ENCODE results near the gene UHRF1. TPM values are rescaled to one million over a fixed set of nuclear protein-coding genes. Genes with fewer than 3 reads are reported as not detected.

The UHRF1 gene
- polyA plus RNA-seq, 1 of the 3 experiments (the other 2 are of a cell fraction), result 43.4 TPM

- Histone ChIP-seq H3K9ac (no peak overlapping the region), H3K4me1 (ENCODE audit: control insufficient read depth in 1 of 2, insufficient read depth in 2 of 2, low read depth in 1 of 2, low read length in 1 of 2) (0 out of 4 replicates have a peak, but pooled peaks cover 0 to 7% of the 10 kb centered on the region in 2 experiments), H3K4me2 (no peak overlapping the region), H3F3A (replicated peaks; ENCODE audit: insufficient read depth) (peaks cover 13% of the 10 kb centered on the region), H3K4me3 (ENCODE audit: low read depth in 2 of 2, low read length in 1 of 2) (no peak overlapping the region), H3K9me2 (no peaks in the 10 kb centered on the region), H3K79me2 (ENCODE audit: insufficient read depth) (peaks cover 92% of the 10 kb centered on the region), H3K27ac (ENCODE audit: low read depth in 2 of 2, low read length in 1 of 2) (no peak overlapping the region), H3K9me3 (no peaks in the 10 kb centered on the region), H2AFZ (ENCODE audit: low read depth) (no peak overlapping the region), H4K20me1 (ENCODE audit: insufficient read depth) (peaks cover 12% of the 10 kb centered on the region; the same call in 1 of the 2 replicates), H3K27me3 (ENCODE audit: insufficient read depth) (no peaks in the 10 kb centered on the region), H3K36me3 (replicated peaks in 1 of 2; ENCODE audit: control insufficient read depth in 1 of 2, insufficient read depth in 2 of 2, low read length in 1 of 2) (peaks cover 9 to 22% of the 10 kb centered on the region in 2 experiments)
- ChIA-PET POLR2A (no interaction called here), CTCF (interaction anchor here (0.7 to 1.3 kb wide), 3 partner anchors 18 to 146 kb away, joined by 3 to 4 read pairs (median 3); no protein-coding TSS in a partner anchor)
- no peak for TF ChIP-seq SMC3 (IDR thresholded peaks at IDR 0.05; ENCODE audit: low read depth, low read length)
- TF ChIP-seq REST (IDR thresholded peaks at IDR 0.05; ENCODE audit: low read depth, low read length), result no peak
- TF ChIP-seq PBX3 (IDR thresholded peaks at IDR 0.05), result no peak
- TF ChIP-seq GABPA (IDR thresholded peaks at IDR 0.05; ENCODE audit: low read depth), result no peak
- no peak for TF ChIP-seq CHD2 (IDR thresholded peaks at IDR 0.05; ENCODE audit: low read length, partially characterized antibody)
- no peak for TF ChIP-seq NFIC (IDR thresholded peaks at IDR 0.05; ENCODE audit: borderline replicate concordance)
- no peak for TF ChIP-seq MXI1 (IDR thresholded peaks at IDR 0.05; ENCODE audit: low read depth, low read length)
- no peak for TF ChIP-seq POLR2AphosphoS5 (IDR thresholded peaks at IDR 0.05; ENCODE audit: low read depth, low read length)
- no peak for TF ChIP-seq USF1 (IDR thresholded peaks at IDR 0.05; ENCODE audit: borderline replicate concordance, low read depth)
- TF ChIP-seq FOSL2 (IDR thresholded peaks at IDR 0.05; ENCODE audit: borderline replicate concordance, low read depth), result no peak
- TF ChIP-seq RCOR1 (IDR thresholded peaks at IDR 0.05; ENCODE audit: low read length), result no peak
- TF ChIP-seq SIN3A (IDR thresholded peaks at IDR 0.05; ENCODE audit: borderline replicate concordance, low read depth, low read length), result no peak
- no peak for TF ChIP-seq RFX5 (IDR thresholded peaks at IDR 0.05; ENCODE audit: low read length)
- TF ChIP-seq TAF1 (IDR thresholded peaks at IDR 0.05; ENCODE audit: borderline replicate concordance, low read depth, low read length), result no peak
- no peak for TF ChIP-seq USF2 (IDR thresholded peaks at IDR 0.05; ENCODE audit: borderline replicate concordance, low read depth, low read length)
- TF ChIP-seq RXRA (IDR thresholded peaks at IDR 0.05; ENCODE audit: borderline replicate concordance, low read depth), result no peak
- no peak for TF ChIP-seq MAX (IDR thresholded peaks at IDR 0.05; ENCODE audit: low read depth)
- TF ChIP-seq GATA2 (CRISPR knock-in tag; IDR thresholded peaks at IDR 0.05), result no peak
- TF ChIP-seq RAD21 (IDR thresholded peaks at IDR 0.05; ENCODE audit: low read length), result no peak
- no peak for TF ChIP-seq EP300 (IDR thresholded peaks at IDR 0.05; ENCODE audit: borderline replicate concordance in 1 of 2, low read depth in 1 of 2, low read length in 1 of 2)
- WGBS (ENCODE audit: low lambda C conversion rate), result 93% methylated on average over 5 of the region's 22 CpGs
- DNase-seq, result no peak
Observed at GRCh38 chr19:4929186-4929585, 19.9 kb downstream of the UHRF1 start.

Data from SK-N-SH (cell line).